H1 (cell line): ENCODE measurements around the gene VAX1. TPM values are rescaled to one million over a fixed set of nuclear protein-coding genes. Genes with fewer than 3 reads are reported as not detected.

ENCODE experiments used
- CTCF ChIA-PET: fragments of 300-600 bp; sonication (Branson Sonifier 250); formaldehyde crosslinking; loops from one replicate; lab custom pipeline; 2021; ENCODE audit not compliant: partially characterized antibody; lab: Charles Lee
- POLR2A ChIA-PET: fragments of 300-600 bp; sonication (Branson Sonifier 250); formaldehyde crosslinking; loops from one replicate; lab custom pipeline; 2021; ENCODE audit warnings: inconsistent platforms; ENCODE audit not compliant: partially characterized antibody; lab: Charles Lee
- DNase-seq, 2 experiments: peaks; one replicate each; pipeline versions ENCODE4 v3.0.0 to v3.0.0-alpha.2; 2010 to 2022; ENCODE audit warnings: low spot score in 2 of 2, low read depth in 1 of 2, mixed read lengths in 1 of 2
- FAIRE-seq: peaks from 2 replicates; lab custom pipeline; 2011; peaks lifted over from hg19 to GRCh38; lab: Jason Lieb, UNC
- H2AFZ ChIP-seq: 2 replicates; pipeline ENCODE4 v1.8.1; 2012; ENCODE audit warnings: low read length, inconsistent platforms
- H2AK5ac ChIP-seq: 2 replicates; pipeline ENCODE4 v1.6.1; 2013; ENCODE audit warnings: low read depth, low read length
- H2BK120ac ChIP-seq: replicated peaks from 2 replicates; pipeline ENCODE3; 2013; ENCODE audit warnings: low read depth, low read length, inconsistent platforms
- H2BK12ac ChIP-seq: 2 replicates; pipeline ENCODE4 v1.6.1; 2013; ENCODE audit warnings: low read depth, low read length
- H2BK15ac ChIP-seq: 2 replicates; pipeline ENCODE4 v1.6.1; 2013; ENCODE audit warnings: low read length
- H2BK20ac ChIP-seq: 2 replicates; pipeline ENCODE4 v1.6.1; 2013; ENCODE audit warnings: low read length
- H2BK5ac ChIP-seq: 2 replicates; pipeline ENCODE4 v1.6.1; 2013; ENCODE audit warnings: low read depth, low read length
- H3K14ac ChIP-seq: 2 replicates; pipeline ENCODE4 v1.6.1; 2013; ENCODE audit warnings: inconsistent platforms; ENCODE audit not compliant: insufficient read length
- H3K18ac ChIP-seq: 2 replicates; pipeline ENCODE4 v1.6.1; 2013; ENCODE audit warnings: low read length; ENCODE audit errors: extremely low read depth
- H3K23ac ChIP-seq: 2 replicates; pipeline ENCODE4 v1.6.1; 2013; ENCODE audit warnings: inconsistent platforms; ENCODE audit not compliant: insufficient read length
- H3K23me2 ChIP-seq: 2 replicates; pipeline ENCODE4 v1.6.1; 2013; ENCODE audit warnings: low read depth, low read length
- H3K27ac ChIP-seq: 2 replicates; pipeline ENCODE4 v1.6.1; 2011; ENCODE audit warnings: low read depth, low read length, inconsistent platforms
- H3K27me3 ChIP-seq, 4 experiments: replicated peaks in 1 of 4; 1 replicate in 1 of 4; 2 replicates in 3 of 4; pipeline versions ENCODE4 v1.6.1 to v1.8.1; 2011 to 2013; ENCODE audit warnings: low read length in 3 of 4, mild to moderate bottlenecking in 3 of 4, inconsistent platforms in 2 of 4, mixed read lengths in 2 of 4, moderate library complexity in 1 of 4; ENCODE audit not compliant: control insufficient read depth in 3 of 4, insufficient read depth in 3 of 4; ENCODE audit errors: extremely low read depth in 1 of 4
- H3K36me3 ChIP-seq, 4 experiments: 2 replicates each; pipeline versions ENCODE4 v1.6.1 to v1.8.1; 2011 to 2013; ENCODE audit warnings: mild to moderate bottlenecking in 4 of 4, low read length in 3 of 4, moderate library complexity in 2 of 4, control low read depth in 1 of 4, inconsistent platforms in 1 of 4; ENCODE audit not compliant: insufficient read depth in 4 of 4, control insufficient read depth in 2 of 4
- H3K4ac ChIP-seq: replicated peaks from 2 replicates; pipeline ENCODE3; 2013; ENCODE audit warnings: low read length, low read depth, mixed read lengths, inconsistent platforms; ENCODE audit not compliant: insufficient read length
- H3K4me1 ChIP-seq, 4 experiments: replicated peaks in 1 of 4; 1 replicate in 1 of 4; 2 replicates in 3 of 4; pipeline versions ENCODE4 v1.6.1 to v1.8.1; 2011 to 2013; ENCODE audit warnings: low read length in 3 of 4, inconsistent platforms in 2 of 4, mixed read lengths in 1 of 4; ENCODE audit not compliant: insufficient read depth in 4 of 4, control insufficient read depth in 3 of 4
- H3K4me2 ChIP-seq, 2 experiments: 2 replicates each; pipeline versions ENCODE4 v1.6.1 to v1.8.1; 2011 to 2013; ENCODE audit warnings: low read depth in 2 of 2, low read length in 2 of 2, control low read depth in 1 of 2, inconsistent platforms in 1 of 2, mild to moderate bottlenecking in 1 of 2; ENCODE audit not compliant: insufficient read depth in 1 of 2
- H3K4me3 ChIP-seq, 4 experiments: fragments of 200-600, 300-600 bp in 1 of 4; sonication (generic), shearing (Covaris generic), sonication (Bioruptor Twin) in 1 of 4; 2 replicates each; pipeline versions ENCODE4 v1.5.1 to v1.8.1; 2011 to 2016; ENCODE audit warnings: low read length in 4 of 4, low read depth in 3 of 4, control low read depth in 2 of 4, inconsistent platforms in 2 of 4, mild to moderate bottlenecking in 2 of 4, mixed read lengths in 1 of 4, moderate library complexity in 1 of 4; ENCODE audit not compliant: insufficient read depth in 2 of 4; ENCODE audit errors: extremely low read depth in 1 of 4
- H3K56ac ChIP-seq: replicated peaks from 2 replicates; pipeline ENCODE3; 2013; ENCODE audit warnings: low read depth, mild to moderate bottlenecking, mixed read lengths, low read length, inconsistent platforms; ENCODE audit not compliant: insufficient read length
- H3K79me1 ChIP-seq: 2 replicates; pipeline ENCODE4 v1.6.1; 2013; ENCODE audit warnings: low read depth, low read length, control low read depth
- H3K79me2 ChIP-seq, 2 experiments: 2 replicates each; pipeline versions ENCODE4 v1.6.1 to v1.8.1; 2012 to 2013; ENCODE audit warnings: low read length in 2 of 2, mild to moderate bottlenecking in 2 of 2, inconsistent platforms in 1 of 2; ENCODE audit not compliant: insufficient read depth in 2 of 2, control insufficient read depth in 1 of 2
- H3K9ac ChIP-seq, 4 experiments: replicated peaks in 1 of 4; 1 replicate in 1 of 4; 2 replicates in 3 of 4; pipeline versions ENCODE4 v1.6.1 to v1.8.1; 2011 to 2013; ENCODE audit warnings: low read depth in 3 of 4, low read length in 3 of 4, control low read depth in 2 of 4, mild to moderate bottlenecking in 2 of 4, moderate library complexity in 2 of 4, inconsistent platforms in 1 of 4; ENCODE audit errors: extremely low read depth in 1 of 4
- H3K9me3 ChIP-seq, 2 experiments: 2 replicates each; pipeline versions ENCODE4 v1.6.1 to v1.8.1; 2012 to 2013; ENCODE audit warnings: mild to moderate bottlenecking in 2 of 2, moderate library complexity in 2 of 2, control low read depth in 1 of 2, inconsistent platforms in 1 of 2, low read depth in 1 of 2, low read length in 1 of 2, mixed read lengths in 1 of 2; ENCODE audit not compliant: insufficient read depth in 2 of 2
- H4K20me1 ChIP-seq, 2 experiments: replicated peaks in 1 of 2; 2 replicates each; pipeline versions ENCODE3 to v1.8.1; 2011 to 2013; ENCODE audit warnings: inconsistent platforms in 2 of 2, low read length in 2 of 2, mild to moderate bottlenecking in 1 of 2; ENCODE audit not compliant: insufficient read depth in 2 of 2, control insufficient read depth in 1 of 2
- H4K5ac ChIP-seq: 2 replicates; pipeline ENCODE4 v1.6.1; 2013; ENCODE audit warnings: low read length, low read depth, mixed read lengths, inconsistent platforms; ENCODE audit not compliant: insufficient read length
- H4K8ac ChIP-seq: 2 replicates; pipeline ENCODE4 v1.8.0; 2013; ENCODE audit warnings: mild to moderate bottlenecking, moderate library complexity, low read length, inconsistent platforms; ENCODE audit not compliant: insufficient read depth; ENCODE audit errors: extremely low read depth
- H4K91ac ChIP-seq: replicated peaks from 2 replicates; pipeline ENCODE3; 2013; ENCODE audit warnings: low read length, mixed read lengths, inconsistent platforms; ENCODE audit not compliant: insufficient read length
- KDM5A ChIP-seq: fragments of 200-600 bp; IDR thresholded peaks from 2 replicates; pipeline ENCODE4 v1.7.1; 2012; ENCODE audit warnings: mild to moderate bottlenecking, low read length, inconsistent platforms, mixed read lengths
- SAP30 ChIP-seq: fragments of 300-600 bp; sonication (generic); IDR thresholded peaks from 2 replicates; pipeline ENCODE4 v1.7.1; 2012; ENCODE audit warnings: low read length, moderate library complexity, mild to moderate bottlenecking, inconsistent platforms; ENCODE audit not compliant: insufficient read depth, insufficient replicate concordance
- SP1 ChIP-seq: IDR thresholded peaks from 2 replicates; pipeline ENCODE4 v1.6.1; 2011; ENCODE audit warnings: low read depth, low read length
- SRF ChIP-seq: IDR thresholded peaks from 2 replicates; pipeline ENCODE4 v1.6.1; 2011; ENCODE audit warnings: mild to moderate bottlenecking, low read depth, low read length, moderate library complexity
- SUZ12 ChIP-seq: fragments of 200-600 bp; sonication (generic); IDR thresholded peaks from 2 replicates; pipeline ENCODE4 v1.6.1; 2012; ENCODE audit warnings: mild to moderate bottlenecking, inconsistent platforms, low read length, moderate library complexity, mixed read lengths
- whole genome bisulfite sequencing, 2 experiments: shearing (Covaris generic) in 1 of 2; methylation state at CpG; one replicate each; pipeline versions ENCODE4 v1.1.6 to v1.1.7; 2013 to 2015; ENCODE audit warnings: low lambda C conversion rate in 2 of 2, mixed read lengths in 2 of 2, inconsistent platforms in 1 of 2, low coverage in 1 of 2, missing lambda C conversion rate in 1 of 2; ENCODE audit not compliant: insufficient replicate concordance in 2 of 2, insufficient coverage in 1 of 2, insufficient read length in 1 of 2; ENCODE audit errors: extremely low coverage in 1 of 2, missing lambda C conversion rate in 1 of 2; 5-methylcytosine and 5-hydroxymethylcytosine counted together
- polyA plus RNA-seq, 7 experiments: library from polyadenylated mRNA; depleted of rRNA in 3 of 7; stranded (reverse) in 5 of 7; unstranded in 2 of 7; fragments of >200 nt in 5 of 7; fragments of 200-250 nt in 2 of 7; gene quantifications; 1 replicate in 5 of 7; 2 replicates in 1 of 7; 4 replicates in 1 of 7; pipeline versions ENCODE4 v1.2.1 to v1.2.3, GENCODE V29; 2011 to 2013; ENCODE audit warnings: missing spikeins in 2 of 7, mixed read lengths in 2 of 7
- total RNA-seq: library from RNA; stranded (reverse); fragmentation: NEBNext Ultra II Directional; extraction: Animal tissue kit (Norgen Biotek cat#: 25700); gene quantifications from 2 replicates; pipeline ENCODE4 v1.2.1, GENCODE V29; 2021

VAX1 gene
- total and polyA plus RNA-seq, 2 of the 8 experiments (the other 6 are each of a cell fraction or from before 2014, with no cell fraction given): not detected

DNA sequence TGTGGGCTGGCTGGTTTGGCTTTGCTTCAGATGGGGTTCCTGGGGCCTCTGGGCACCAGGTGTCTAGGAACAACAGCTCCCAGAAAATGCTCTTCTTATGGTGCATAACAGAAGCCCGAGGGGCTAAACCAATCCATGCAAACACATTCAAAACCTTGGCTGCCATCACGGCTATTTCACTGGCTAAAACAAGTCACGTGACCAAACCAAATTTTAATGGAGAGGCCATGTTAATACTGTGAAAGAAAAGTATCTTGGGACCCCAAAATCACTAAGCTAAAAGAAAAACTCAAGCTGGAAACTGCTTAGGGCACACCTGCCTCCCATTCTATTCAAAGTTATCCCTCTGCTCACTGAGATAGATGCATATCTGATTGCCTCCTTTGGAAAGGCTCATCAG lies 40.1 kb upstream of the VAX1 start:
- Histone ChIP-seq H3K23ac (no peak overlapping the region), H3K14ac (no peak overlapping the region), H3K4me3 (no peak overlapping the region), H4K91ac (no peak overlapping the region), H3K4ac (no peak overlapping the region), H3K27ac (no peak overlapping the region), H2BK12ac (no peak overlapping the region), H3K36me3 (no peaks in the 10 kb centered on the region), H3K4me1 (peaks cover 0 to 15% (median 7%) of the 10 kb centered on the region in 4 experiments; a peak in 6 of 7 replicates), H3K27me3 (peaks cover 10 to 22% (median 20%) of the 10 kb centered on the region in 4 experiments), H4K8ac (no peak overlapping the region), H4K5ac (no peak overlapping the region), H3K9ac (no peak overlapping the region), H3K18ac (no peak overlapping the region), H3K79me1 (no peaks in the 10 kb centered on the region), H2BK15ac (no peak overlapping the region), H2AK5ac (no peak overlapping the region), H4K20me1 (peaks cover 0 to 6% of the 10 kb centered on the region in 2 experiments), H3K56ac (no peak overlapping the region), H3K9me3 (no peaks in the 10 kb centered on the region), H3K4me2 (no peak overlapping the region), H2AFZ (no peak overlapping the region), H2BK120ac (no peak overlapping the region), H2BK5ac (no peak overlapping the region), H2BK20ac (no peak overlapping the region), H3K79me2 (no peaks in the 10 kb centered on the region), H3K23me2 (peaks cover 7% of the 10 kb centered on the region)
- DNase-seq: no peak
- no peak for TF ChIP-seq KDM5A
- TF ChIP-seq SRF: no peak
- TF ChIP-seq SP1: no peak
- TF ChIP-seq SAP30: no peak
- TF ChIP-seq SUZ12: no peak
- FAIRE-seq: no peak
- 79% methylated on average over 3 of the region's 3 CpGs; no CpG with 5 or more reads in 1 of the 2 experiments for WGBS, 2 experiments
- ChIA-PET CTCF (interaction anchor here (1.0 to 4.2 kb wide), 5 partner anchors 13 to 1467 kb away, joined by 3 to 44 read pairs (median 5); no protein-coding TSS in a partner anchor), POLR2A (no interaction called here)
